ENCODE results near the gene ERMN.

ERMN gene

DNA sequence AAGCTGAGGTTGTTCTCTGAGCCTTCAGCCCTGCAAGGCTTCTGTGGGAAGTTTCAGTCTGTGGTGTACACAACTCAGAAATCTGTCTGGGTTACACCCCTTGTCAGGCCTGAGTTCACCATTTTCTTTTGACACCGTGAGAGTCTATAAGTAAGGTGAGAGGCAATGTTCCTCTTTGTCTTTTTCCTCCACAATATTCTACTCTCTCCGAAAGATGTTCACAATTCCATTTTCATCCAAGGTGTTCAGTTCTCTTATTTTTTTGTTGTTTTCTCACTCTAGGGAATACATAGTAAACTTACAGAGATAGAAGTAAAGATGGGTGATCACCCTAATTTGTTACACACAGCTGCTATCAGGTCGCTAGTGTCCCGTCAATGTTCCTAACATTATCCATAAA is 3.2 kb downstream of the ERMN start:
- no peak for TF ChIP-seq ZNF70 (CRISPR knock-in tag; IDR thresholded peaks at IDR 0.05)
- TF ChIP-seq ZC3H10 (CRISPR knock-in tag; IDR thresholded peaks at IDR 0.05): no peak
- TF ChIP-seq, protein P1, sequence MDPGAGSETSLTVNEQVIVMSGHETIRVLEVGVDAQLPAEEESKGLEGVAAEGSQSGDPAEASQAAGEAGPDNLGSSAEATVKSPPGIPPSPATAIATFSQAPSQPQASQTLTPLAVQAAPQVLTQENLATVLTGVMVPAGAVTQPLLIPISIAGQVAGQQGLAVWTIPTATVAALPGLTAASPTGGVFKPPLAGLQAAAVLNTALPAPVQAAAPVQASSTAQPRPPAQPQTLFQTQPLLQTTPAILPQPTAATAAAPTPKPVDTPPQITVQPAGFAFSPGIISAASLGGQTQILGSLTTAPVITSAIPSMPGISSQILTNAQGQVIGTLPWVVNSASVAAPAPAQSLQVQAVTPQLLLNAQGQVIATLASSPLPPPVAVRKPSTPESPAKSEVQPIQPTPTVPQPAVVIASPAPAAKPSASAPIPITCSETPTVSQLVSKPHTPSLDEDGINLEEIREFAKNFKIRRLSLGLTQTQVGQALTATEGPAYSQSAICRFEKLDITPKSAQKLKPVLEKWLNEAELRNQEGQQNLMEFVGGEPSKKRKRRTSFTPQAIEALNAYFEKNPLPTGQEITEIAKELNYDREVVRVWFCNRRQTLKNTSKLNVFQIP (CRISPR knock-in tag; IDR thresholded peaks at IDR 0.05; ENCODE audit: borderline replicate concordance, low read depth): no peak
- no peak for TF ChIP-seq GLIS3 (CRISPR knock-in tag; IDR thresholded peaks at IDR 0.05)
- TF ChIP-seq TOX (CRISPR knock-in tag; IDR thresholded peaks at IDR 0.05; ENCODE audit: borderline replicate concordance): no peak
- ATAC-seq: no peak

DNA sequence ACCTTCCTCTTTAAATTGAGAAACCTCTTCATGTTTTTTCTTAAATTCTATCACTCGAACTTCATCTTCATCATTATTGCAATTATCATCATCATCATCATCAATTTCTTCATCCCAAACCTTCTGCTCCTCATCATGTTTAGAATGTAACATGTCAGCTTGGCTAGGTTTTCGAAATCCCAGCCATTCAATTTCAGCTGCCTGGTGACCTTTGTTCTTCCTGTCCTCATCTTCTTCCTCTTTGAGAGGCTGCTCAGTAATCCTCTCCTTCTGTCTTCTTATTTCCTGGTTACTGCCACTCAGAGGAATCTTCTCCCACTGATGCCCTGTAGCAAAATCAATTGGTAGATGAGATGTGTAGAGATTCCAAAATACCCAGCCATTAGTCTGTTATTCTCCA is 4.2 kb downstream of the ERMN start:
- ATAC-seq: no peak
- TF ChIP-seq CSDC2 (CRISPR knock-in tag; IDR thresholded peaks at IDR 0.05): no peak
- no peak for TF ChIP-seq ARNTL (CRISPR knock-in tag; IDR thresholded peaks at IDR 0.05; ENCODE audit: borderline replicate concordance, low read depth)
- TF ChIP-seq, protein P2, sequence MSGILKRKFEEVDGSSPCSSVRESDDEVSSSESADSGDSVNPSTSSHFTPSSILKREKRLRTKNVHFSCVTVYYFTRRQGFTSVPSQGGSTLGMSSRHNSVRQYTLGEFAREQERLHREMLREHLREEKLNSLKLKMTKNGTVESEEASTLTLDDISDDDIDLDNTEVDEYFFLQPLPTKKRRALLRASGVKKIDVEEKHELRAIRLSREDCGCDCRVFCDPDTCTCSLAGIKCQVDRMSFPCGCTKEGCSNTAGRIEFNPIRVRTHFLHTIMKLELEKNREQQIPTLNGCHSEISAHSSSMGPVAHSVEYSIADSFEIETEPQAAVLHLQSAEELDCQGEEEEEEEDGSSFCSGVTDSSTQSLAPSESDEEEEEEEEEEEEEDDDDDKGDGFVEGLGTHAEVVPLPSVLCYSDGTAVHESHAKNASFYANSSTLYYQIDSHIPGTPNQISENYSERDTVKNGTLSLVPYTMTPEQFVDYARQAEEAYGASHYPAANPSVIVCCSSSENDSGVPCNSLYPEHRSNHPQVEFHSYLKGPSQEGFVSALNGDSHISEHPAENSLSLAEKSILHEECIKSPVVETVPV (CRISPR knock-in tag; IDR thresholded peaks at IDR 0.05): no peak
- TF ChIP-seq ZFP3 (CRISPR knock-in tag; IDR thresholded peaks at IDR 0.05): no peak
- no peak for TF ChIP-seq ZNF565 (CRISPR knock-in tag; conservative IDR thresholded peaks at IDR 0.05; ENCODE audit: low read depth)

DNA sequence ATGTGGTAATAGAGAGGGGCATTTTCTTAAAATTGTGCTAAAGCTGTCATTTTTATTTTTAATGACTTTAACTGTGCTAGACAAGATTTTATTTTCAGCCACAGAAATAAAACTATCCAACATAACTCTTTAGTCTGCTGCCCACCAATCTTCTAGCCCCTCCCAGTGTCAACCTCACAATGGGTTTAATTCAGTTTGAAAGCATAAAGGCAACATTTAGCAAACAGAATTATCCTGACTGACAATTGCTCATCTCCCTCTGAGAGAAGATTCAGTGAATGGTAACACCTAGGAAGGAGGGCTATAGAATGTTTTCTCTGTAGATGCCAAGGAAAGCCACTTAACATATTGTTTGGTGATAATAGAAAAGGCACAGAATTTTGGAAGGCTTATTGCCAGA is 5.2 kb downstream of the ERMN start:
- no peak for ATAC-seq
- TF ChIP-seq ISL1 (CRISPR knock-in tag; IDR thresholded peaks at IDR 0.05) (no peak), ZNF70 (CRISPR knock-in tag; IDR thresholded peaks at IDR 0.05) (no peak), CSDC2 (CRISPR knock-in tag; IDR thresholded peaks at IDR 0.05) (no peak), ARNTL (CRISPR knock-in tag; IDR thresholded peaks at IDR 0.05; ENCODE audit: borderline replicate concordance, low read depth) (no peak), ZNF8 (CRISPR knock-in tag; IDR thresholded peaks at IDR 0.05) (no peak), SNAI2 (CRISPR knock-in tag; IDR thresholded peaks at IDR 0.05) (no peak)
- TF ChIP-seq, protein P3, sequence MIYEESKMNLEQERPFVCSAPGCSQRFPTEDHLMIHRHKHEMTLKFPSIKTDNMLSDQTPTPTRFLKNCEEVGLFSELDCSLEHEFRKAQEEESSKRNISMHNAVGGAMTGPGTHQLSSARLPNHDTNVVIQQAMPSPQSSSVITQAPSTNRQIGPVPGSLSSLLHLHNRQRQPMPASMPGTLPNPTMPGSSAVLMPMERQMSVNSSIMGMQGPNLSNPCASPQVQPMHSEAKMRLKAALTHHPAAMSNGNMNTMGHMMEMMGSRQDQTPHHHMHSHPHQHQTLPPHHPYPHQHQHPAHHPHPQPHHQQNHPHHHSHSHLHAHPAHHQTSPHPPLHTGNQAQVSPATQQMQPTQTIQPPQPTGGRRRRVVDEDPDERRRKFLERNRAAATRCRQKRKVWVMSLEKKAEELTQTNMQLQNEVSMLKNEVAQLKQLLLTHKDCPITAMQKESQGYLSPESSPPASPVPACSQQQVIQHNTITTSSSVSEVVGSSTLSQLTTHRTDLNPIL (CRISPR knock-in tag; IDR thresholded peaks at IDR 0.05; ENCODE audit: low read depth): no peak
- TF ChIP-seq, protein P1 (CRISPR knock-in tag; IDR thresholded peaks at IDR 0.05; ENCODE audit: borderline replicate concordance, low read depth): no peak

DNA sequence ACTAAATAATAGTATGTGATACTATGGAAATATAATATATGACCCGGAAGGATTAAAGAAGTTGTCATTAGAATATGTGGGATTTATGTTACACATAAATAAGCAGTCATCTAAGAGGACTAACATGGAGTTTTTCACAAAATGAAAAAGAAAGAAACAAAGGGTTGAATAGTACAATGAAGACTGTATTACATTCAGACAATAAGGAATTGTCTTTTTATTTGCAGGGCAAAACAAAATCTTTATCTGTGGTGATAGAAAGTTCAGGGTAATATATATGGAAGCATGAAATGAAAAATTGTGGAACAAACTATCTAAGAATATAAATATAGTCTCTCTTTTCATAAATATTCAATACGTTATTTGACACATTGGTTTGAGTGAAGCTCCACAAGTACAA is 5.8 kb downstream of the ERMN start:
- no peak for ATAC-seq
- TF ChIP-seq, protein P1 (CRISPR knock-in tag; IDR thresholded peaks at IDR 0.05; ENCODE audit: borderline replicate concordance, low read depth): no peak
- TF ChIP-seq BACH2 (CRISPR knock-in tag; IDR thresholded peaks at IDR 0.05; ENCODE audit: borderline replicate concordance) (no peak), ARNTL (CRISPR knock-in tag; IDR thresholded peaks at IDR 0.05; ENCODE audit: borderline replicate concordance, low read depth) (no peak)

DNA sequence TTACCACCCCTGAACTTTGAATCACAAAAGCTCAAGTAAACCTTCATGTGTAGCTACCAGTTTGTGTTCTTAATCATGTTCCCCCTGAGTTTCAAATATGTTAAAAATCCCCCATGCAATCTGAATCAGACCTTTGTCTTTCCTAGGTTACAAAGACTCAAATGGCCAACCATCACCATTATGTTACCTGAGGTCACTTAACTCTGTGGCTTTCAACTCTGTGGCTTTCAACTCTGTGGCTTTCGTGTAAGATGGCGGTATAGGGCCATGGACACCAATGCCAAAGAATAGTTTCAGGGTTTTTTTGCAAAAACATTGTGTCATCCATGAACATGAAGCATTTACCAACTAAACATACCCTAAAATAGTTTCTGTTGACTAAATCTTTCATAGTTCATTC is 6.7 kb downstream of the ERMN start:
- no peak for ATAC-seq
- TF ChIP-seq GLIS3 (CRISPR knock-in tag; IDR thresholded peaks at IDR 0.05) (no peak), ZNF565 (CRISPR knock-in tag; conservative IDR thresholded peaks at IDR 0.05; ENCODE audit: low read depth) (no peak), BACH2 (CRISPR knock-in tag; IDR thresholded peaks at IDR 0.05; ENCODE audit: borderline replicate concordance) (no peak), ZC3H10 (CRISPR knock-in tag; IDR thresholded peaks at IDR 0.05) (no peak), TOX (CRISPR knock-in tag; IDR thresholded peaks at IDR 0.05; ENCODE audit: borderline replicate concordance) (no peak)

DNA sequence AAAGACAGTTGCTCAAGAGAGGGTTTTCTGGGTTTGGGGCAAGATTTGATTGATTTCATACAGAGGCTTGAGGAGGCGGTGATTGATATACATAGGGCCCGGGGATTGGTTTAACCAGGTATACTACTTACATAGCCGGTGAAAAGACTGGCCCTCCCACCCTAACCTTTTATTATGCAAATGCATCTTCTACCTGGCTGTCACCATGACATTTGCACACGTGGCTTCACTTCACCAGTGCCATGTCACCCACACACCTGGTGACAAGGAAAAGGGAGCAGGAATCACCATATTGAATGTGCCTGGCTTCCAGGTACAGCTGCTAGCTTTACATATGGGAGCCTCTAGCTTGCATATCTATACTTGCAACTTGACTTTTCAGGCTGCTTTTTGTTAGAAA is 9.7 kb downstream of the ERMN start:
- no peak for ATAC-seq
- TF ChIP-seq, protein P4, sequence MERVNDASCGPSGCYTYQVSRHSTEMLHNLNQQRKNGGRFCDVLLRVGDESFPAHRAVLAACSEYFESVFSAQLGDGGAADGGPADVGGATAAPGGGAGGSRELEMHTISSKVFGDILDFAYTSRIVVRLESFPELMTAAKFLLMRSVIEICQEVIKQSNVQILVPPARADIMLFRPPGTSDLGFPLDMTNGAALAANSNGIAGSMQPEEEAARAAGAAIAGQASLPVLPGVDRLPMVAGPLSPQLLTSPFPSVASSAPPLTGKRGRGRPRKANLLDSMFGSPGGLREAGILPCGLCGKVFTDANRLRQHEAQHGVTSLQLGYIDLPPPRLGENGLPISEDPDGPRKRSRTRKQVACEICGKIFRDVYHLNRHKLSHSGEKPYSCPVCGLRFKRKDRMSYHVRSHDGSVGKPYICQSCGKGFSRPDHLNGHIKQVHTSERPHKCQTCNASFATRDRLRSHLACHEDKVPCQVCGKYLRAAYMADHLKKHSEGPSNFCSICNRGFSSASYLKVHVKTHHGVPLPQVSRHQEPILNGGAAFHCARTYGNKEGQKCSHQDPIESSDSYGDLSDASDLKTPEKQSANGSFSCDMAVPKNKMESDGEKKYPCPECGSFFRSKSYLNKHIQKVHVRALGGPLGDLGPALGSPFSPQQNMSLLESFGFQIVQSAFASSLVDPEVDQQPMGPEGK (CRISPR knock-in tag; IDR thresholded peaks at IDR 0.05; ENCODE audit: borderline replicate concordance): no peak
- TF ChIP-seq PPARA (CRISPR knock-in tag; IDR thresholded peaks at IDR 0.05; ENCODE audit: borderline replicate concordance): no peak
- TF ChIP-seq ARNTL (CRISPR knock-in tag; IDR thresholded peaks at IDR 0.05; ENCODE audit: borderline replicate concordance, low read depth): no peak
- no peak for TF ChIP-seq SNAI2 (CRISPR knock-in tag; IDR thresholded peaks at IDR 0.05)
- no peak for TF ChIP-seq GLIS3 (CRISPR knock-in tag; IDR thresholded peaks at IDR 0.05)
- TF ChIP-seq TCF4 (CRISPR knock-in tag; IDR thresholded peaks at IDR 0.05; ENCODE audit: borderline replicate concordance): no peak
- no peak for TF ChIP-seq RARB (CRISPR knock-in tag; IDR thresholded peaks at IDR 0.05)
- no peak for TF ChIP-seq BACH2 (CRISPR knock-in tag; IDR thresholded peaks at IDR 0.05; ENCODE audit: borderline replicate concordance)
- TF ChIP-seq, protein P1 (CRISPR knock-in tag; IDR thresholded peaks at IDR 0.05; ENCODE audit: borderline replicate concordance, low read depth): no peak
- no peak for TF ChIP-seq ZNF70 (CRISPR knock-in tag; IDR thresholded peaks at IDR 0.05)
